Measurements from ENCODE around the gene CLPSL1. TPM values are rescaled to one million over a fixed set of nuclear protein-coding genes. Genes with fewer than 3 reads are reported as not detected.

Gene CLPSL1
- total and polyA plus RNA-seq, 2 donors (not counting 1 experiment from before 2014, with no cell fraction given): not detected

GRCh38 chr6:35746516-35746915, 34.3 kb upstream of the CLPSL1 start:
- no peak overlapping the region for H3K27ac ChIP-seq (ENCODE audit: insufficient read depth, low read length)
- no peaks in the 10 kb centered on the region for H3K9me3 ChIP-seq (ENCODE audit: control insufficient read depth, insufficient read depth, low read depth, low read length)
- H4K20me1 ChIP-seq (ENCODE audit: control insufficient read depth, extremely low read depth, insufficient read depth, low read length): no peaks in the 10 kb centered on the region
- H3K36me3 ChIP-seq (ENCODE audit: control insufficient read depth, insufficient read depth, low read length): no peaks in the 10 kb centered on the region
- H3K4me3 ChIP-seq (replicated peaks in 1 of 4; ENCODE audit: control extremely low read depth in 1 of 4, insufficient read depth in 1 of 4, low read depth in 3 of 4, low read length in 4 of 4): no peak overlapping the region
- H3K4me2 ChIP-seq (ENCODE audit: extremely low read depth, insufficient read depth, low read length): no peak overlapping the region
- DNase-seq (ENCODE audit: low read depth in 2 of 2): no peak
- H3K27me3 ChIP-seq (ENCODE audit: control insufficient read depth, insufficient read depth, low read length): peaks cover 8% of the 10 kb centered on the region
- H3K4me1 ChIP-seq (ENCODE audit: control insufficient read depth, extremely low read depth, insufficient read depth, low read length): no peaks in the 10 kb centered on the region
- TF ChIP-seq CTCF (conservative IDR thresholded peaks at IDR 0.05 in 1 of 2, IDR thresholded peaks at IDR 0.05 in 1 of 2; ENCODE audit: low read depth in 1 of 2, low read length in 2 of 2) (no peak), EZH2 (IDR thresholded peaks at IDR 0.05; ENCODE audit: low read length, missing control alignments) (no peak)
- H2AFZ ChIP-seq (ENCODE audit: low read length): no peak overlapping the region
- H3K9ac ChIP-seq (ENCODE audit: insufficient read depth, low read length): no peak overlapping the region
- H3K79me2 ChIP-seq (ENCODE audit: control insufficient read depth, insufficient read depth, low read length): no peaks in the 10 kb centered on the region

- no peaks in the 10 kb centered on the region for H3K79me2 ChIP-seq (ENCODE audit: control insufficient read depth, insufficient read depth, low read length)
- DNase-seq (ENCODE audit: low read depth in 2 of 2): no peak
- H3K27ac ChIP-seq (ENCODE audit: insufficient read depth, low read length): no peak overlapping the region
- no peak overlapping the region for H3K4me2 ChIP-seq (ENCODE audit: extremely low read depth, insufficient read depth, low read length)
- H3K36me3 ChIP-seq (ENCODE audit: control insufficient read depth, insufficient read depth, low read length): no peaks in the 10 kb centered on the region
- TF ChIP-seq EZH2 (IDR thresholded peaks at IDR 0.05; ENCODE audit: low read length, missing control alignments) (no peak), CTCF (conservative IDR thresholded peaks at IDR 0.05 in 1 of 2, IDR thresholded peaks at IDR 0.05 in 1 of 2; ENCODE audit: low read depth in 1 of 2, low read length in 2 of 2) (no peak)
- no peaks in the 10 kb centered on the region for H3K4me1 ChIP-seq (ENCODE audit: control insufficient read depth, extremely low read depth, insufficient read depth, low read length)
- no peak overlapping the region for H3K9ac ChIP-seq (ENCODE audit: insufficient read depth, low read length)
- H2AFZ ChIP-seq (ENCODE audit: low read length): no peak overlapping the region
- H3K27me3 ChIP-seq (ENCODE audit: control insufficient read depth, insufficient read depth, low read length): peaks cover 8% of the 10 kb centered on the region
- no peaks in the 10 kb centered on the region for H4K20me1 ChIP-seq (ENCODE audit: control insufficient read depth, extremely low read depth, insufficient read depth, low read length)
- no peak overlapping the region for H3K4me3 ChIP-seq (replicated peaks in 1 of 4; ENCODE audit: control extremely low read depth in 1 of 4, insufficient read depth in 1 of 4, low read depth in 3 of 4, low read length in 4 of 4)
- H3K9me3 ChIP-seq (ENCODE audit: control insufficient read depth, insufficient read depth, low read depth, low read length): no peaks in the 10 kb centered on the region
These were observed 32.9 kb upstream of the CLPSL1 start for GRCh38 chr6:35747877-35748276.

GRCh38 chr6:35750557-35750956, 30.3 kb upstream of the CLPSL1 start:
- Histone ChIP-seq H3K27ac (ENCODE audit: insufficient read depth, low read length) (no peak overlapping the region), H3K9ac (ENCODE audit: insufficient read depth, low read length) (no peak overlapping the region)
- TF ChIP-seq CTCF (conservative IDR thresholded peaks at IDR 0.05 in 1 of 2, IDR thresholded peaks at IDR 0.05 in 1 of 2; ENCODE audit: low read depth in 1 of 2, low read length in 2 of 2) (no peak), EZH2 (IDR thresholded peaks at IDR 0.05; ENCODE audit: low read length, missing control alignments) (no peak)

More at GRCh38 chr6:35750557-35750956, 30.3 kb upstream of the CLPSL1 start:
- no peak overlapping the region for H3K4me3 ChIP-seq (replicated peaks in 1 of 4; ENCODE audit: control extremely low read depth in 1 of 4, insufficient read depth in 1 of 4, low read depth in 3 of 4, low read length in 4 of 4)
- peaks cover 8% of the 10 kb centered on the region for H3K27me3 ChIP-seq (ENCODE audit: control insufficient read depth, insufficient read depth, low read length)
- no peaks in the 10 kb centered on the region for H4K20me1 ChIP-seq (ENCODE audit: control insufficient read depth, extremely low read depth, insufficient read depth, low read length)
- DNase-seq (ENCODE audit: low read depth in 2 of 2): no peak
- no peak overlapping the region for H3K4me2 ChIP-seq (ENCODE audit: extremely low read depth, insufficient read depth, low read length)
- H3K79me2 ChIP-seq (ENCODE audit: control insufficient read depth, insufficient read depth, low read length): no peaks in the 10 kb centered on the region
- no peaks in the 10 kb centered on the region for H3K9me3 ChIP-seq (ENCODE audit: control insufficient read depth, insufficient read depth, low read depth, low read length)
- no peak overlapping the region for H2AFZ ChIP-seq (ENCODE audit: low read length)
- H3K36me3 ChIP-seq (ENCODE audit: control insufficient read depth, insufficient read depth, low read length): no peaks in the 10 kb centered on the region
- H3K4me1 ChIP-seq (ENCODE audit: control insufficient read depth, extremely low read depth, insufficient read depth, low read length): no peaks in the 10 kb centered on the region

Data from fibroblast of lung (primary cell).